Measurements from ENCODE around the gene FOXN1.

Gene FOXN1

DNA sequence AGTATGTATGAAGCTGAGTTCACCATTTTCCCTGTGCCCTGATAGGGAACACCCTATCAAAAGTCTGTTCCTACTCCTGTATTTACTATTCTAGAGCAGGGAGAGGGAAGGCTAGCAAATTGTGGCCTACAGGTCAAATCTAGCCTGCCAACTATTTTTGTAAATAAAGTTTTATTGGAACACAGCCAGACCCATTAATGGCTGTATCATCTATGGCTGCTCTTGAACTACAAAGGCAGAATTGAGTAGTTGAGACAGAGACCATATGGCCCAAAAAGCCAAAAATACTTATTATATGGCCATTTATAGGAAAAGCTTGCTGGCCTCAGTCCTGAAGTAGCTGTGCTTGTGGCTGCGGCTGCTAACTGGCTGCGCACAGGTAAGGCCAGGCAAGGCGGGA lies 74.8 kb downstream of the FOXN1 start:
- no peak for TF ChIP-seq CTCF (IDR thresholded peaks at IDR 0.05)
- DNase-seq (ENCODE audit: low spot score) = no peak

GRCh38 chr17:28582513-28582912 lies 76.4 kb downstream of the FOXN1 start:
- no peak for DNase-seq (ENCODE audit: low spot score)

More for the DNA sequence above, 74.8 kb downstream of the FOXN1 start:
- no peak overlapping the region for H3K27ac ChIP-seq
- H3K4me3 ChIP-seq = no peak overlapping the region

GRCh38 chr17:28584434-28584833 lies 78.3 kb downstream of the FOXN1 start:
- H3K27ac ChIP-seq = no peak overlapping the region
- no peak for TF ChIP-seq CTCF (IDR thresholded peaks at IDR 0.05)
- no peak overlapping the region for H3K4me3 ChIP-seq
- no peak for DNase-seq (ENCODE audit: low spot score)

More at GRCh38 chr17:28582513-28582912, 76.4 kb downstream of the FOXN1 start:
- Histone ChIP-seq H3K27ac (no peak overlapping the region), H3K4me3 (no peak overlapping the region)
- TF ChIP-seq CTCF (IDR thresholded peaks at IDR 0.05) = no peak

DNA sequence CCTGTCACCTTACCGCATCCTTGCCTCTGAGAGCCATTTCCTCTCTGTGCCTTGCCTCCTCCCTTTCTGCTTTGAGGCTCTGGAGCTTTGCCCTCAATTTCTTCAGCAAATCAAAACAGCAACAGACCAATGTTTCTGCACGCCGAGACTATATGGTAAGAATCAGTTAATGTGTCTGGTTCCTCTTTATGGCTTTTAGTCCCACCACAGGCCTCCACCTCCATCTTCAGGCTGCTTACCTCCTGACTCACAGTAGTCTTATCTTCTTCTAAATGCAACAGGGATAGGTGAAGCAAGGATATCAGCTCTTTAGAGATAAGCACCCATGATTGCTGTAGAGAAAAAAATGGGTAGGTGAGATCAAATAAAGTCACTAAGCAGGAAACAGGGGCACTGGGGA lies 79.7 kb downstream of the FOXN1 start:
- Histone ChIP-seq H3K27ac (no peak overlapping the region), H3K4me3 (no peak overlapping the region)
- no peak for TF ChIP-seq CTCF (IDR thresholded peaks at IDR 0.05)
- peak; percentile 14 for DNase-seq (ENCODE audit: low spot score)
